HG02642 (cell line): ENCODE measurements around the gene ATP5MC2.
"Not testable (repeated sequence)": the region's sequence is repeated elsewhere in the genome, so short reads cannot be mapped to it uniquely, and the experiment has no call there.

Experiments used
- ATAC-seq: cut with Tn5 transposase; IDR thresholded peaks from one replicate; pipeline ENCODE4 v1.9.1; 2021; ENCODE audit warnings: mild to moderate bottlenecking; ENCODE audit not compliant: unreplicated experiment, poor library complexity

The ATP5MC2 gene

GRCh38 chr12:53695152-53696145 is 19.6 kb upstream of the ATP5MC2 start:
- ATAC-seq, result no peak

DNA sequence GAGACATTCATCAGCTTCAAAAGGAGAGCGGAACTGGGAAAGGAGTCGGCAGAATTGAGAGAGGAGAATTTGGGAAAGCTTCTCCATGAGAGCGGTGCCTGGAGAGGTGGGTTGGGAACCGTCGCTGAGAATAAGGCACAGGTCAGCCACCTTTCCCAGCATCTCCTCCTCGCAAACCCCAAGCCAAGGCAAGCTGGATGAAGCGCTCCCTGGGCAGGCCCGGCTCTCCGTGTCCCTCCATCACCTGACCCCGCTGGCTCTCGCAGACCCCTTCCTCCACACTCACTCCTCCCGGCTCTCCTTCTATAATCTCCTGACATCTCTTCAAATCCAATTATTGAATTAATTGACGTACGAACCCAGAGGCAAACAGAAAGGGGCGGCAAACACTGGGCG is 18.9 kb upstream of the ATP5MC2 start:
- ATAC-seq, result no peak

DNA sequence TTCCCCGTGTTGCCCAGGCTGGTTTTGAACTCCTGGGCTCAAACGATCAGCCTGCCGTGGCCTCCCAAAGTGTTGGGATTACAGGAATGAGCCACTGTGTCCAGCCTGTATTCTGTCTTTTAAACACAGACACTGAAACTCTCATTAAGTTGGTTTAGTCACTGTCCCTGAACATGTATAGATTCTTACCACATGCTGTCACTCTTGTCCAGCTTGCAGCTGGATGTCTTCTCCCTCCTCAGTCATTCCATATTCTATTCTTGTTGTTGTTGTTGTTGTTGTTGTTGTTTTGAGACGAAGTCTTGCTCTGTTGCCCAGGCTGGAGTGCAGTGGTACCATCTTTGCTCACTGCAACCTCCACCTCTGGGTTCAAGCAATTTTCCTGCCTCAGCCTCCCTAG is 12.3 kb upstream of the ATP5MC2 start:
- no peak for ATAC-seq

DNA sequence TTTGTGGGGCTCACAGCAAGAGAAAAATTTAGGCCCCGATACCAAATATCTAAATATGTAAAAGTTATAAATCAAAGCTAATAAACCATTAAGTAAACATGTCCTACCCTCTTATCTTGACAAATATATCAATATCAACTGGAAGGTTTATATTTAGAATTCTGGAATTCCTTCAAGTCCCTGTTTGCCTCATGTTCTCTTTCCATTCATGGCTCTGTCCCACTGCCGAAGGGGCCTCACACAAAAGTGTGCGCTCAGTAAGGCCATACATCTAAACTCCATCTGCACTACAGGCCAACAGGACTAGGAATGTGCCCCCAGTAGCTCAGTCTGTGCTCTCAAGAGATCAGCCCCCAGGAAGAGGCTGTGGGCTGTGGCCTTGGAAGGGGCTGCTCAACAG is 10.6 kb upstream of the ATP5MC2 start:
- no peak for ATAC-seq

- no peak for ATAC-seq
These were observed 8.9 kb upstream of the ATP5MC2 start for GRCh38 chr12:53684654-53685220.

GRCh38 chr12:53683983-53684382 is 8.1 kb upstream of the ATP5MC2 start:
- no peak for ATAC-seq

- ATAC-seq, result no peak
These were observed 7.6 kb upstream of the ATP5MC2 start for GRCh38 chr12:53683494-53683893.

DNA sequence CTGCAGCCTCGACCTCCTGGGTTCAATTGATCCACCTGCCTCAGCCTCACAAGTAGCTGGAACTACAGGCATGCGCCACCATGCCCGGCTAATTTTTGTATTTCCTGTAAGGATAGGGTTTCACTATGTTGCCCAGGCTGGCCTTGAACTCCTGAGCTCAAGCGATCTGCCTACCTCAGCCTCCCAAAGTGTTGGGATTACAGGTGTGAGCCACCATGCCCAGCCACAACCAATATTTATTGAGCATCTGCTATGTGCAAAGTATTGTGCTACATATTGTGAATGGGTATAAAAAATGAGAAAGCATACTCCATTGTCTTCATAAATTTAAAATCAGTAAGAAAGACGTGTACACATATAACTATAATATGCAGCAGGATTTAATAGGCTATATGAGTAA is 4.2 kb upstream of the ATP5MC2 start:
- not testable (repeated sequence) for ATAC-seq

- no peak for ATAC-seq
These were observed 1.9 kb upstream of the ATP5MC2 start for GRCh38 chr12:53677800-53678148.

DNA sequence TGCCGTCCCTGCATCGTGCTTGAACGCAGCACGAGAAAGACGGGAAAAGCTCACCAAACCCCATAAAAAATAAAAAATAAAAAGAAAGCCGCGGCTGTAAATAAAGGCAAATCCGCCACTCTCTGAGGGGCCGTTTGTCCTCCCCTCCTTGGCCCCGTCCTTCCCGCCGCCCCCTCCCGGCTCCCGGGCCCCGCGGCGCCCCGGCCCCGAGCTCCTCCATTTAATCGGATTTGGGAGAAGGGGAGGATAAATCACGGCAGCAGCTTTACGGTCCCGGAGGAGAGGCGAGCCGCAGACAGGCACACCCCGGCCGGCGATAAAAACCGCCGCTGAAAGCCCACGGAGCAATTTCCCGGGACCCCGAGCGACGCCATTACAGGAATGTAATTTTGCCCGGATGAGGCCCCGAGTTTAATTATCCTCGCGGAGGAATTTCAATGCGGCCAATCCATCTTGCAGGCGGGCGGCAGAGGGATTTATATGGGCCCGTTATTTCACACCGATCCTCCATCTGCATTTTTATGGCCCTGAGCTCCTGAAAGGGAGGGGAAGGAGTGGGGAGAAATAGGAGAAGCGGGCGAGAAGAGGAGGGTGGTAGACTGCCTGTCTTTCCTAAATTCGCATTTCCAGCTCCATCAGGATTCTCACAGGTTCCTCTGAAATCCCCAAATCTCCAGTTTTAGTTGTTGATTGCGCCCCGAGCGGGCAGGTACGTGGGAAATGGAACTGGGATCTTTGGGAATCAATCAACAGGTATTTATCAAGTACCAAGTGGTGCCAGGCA is 1.3 kb upstream of the ATP5MC2 start:
- no peak for ATAC-seq

GRCh38 chr12:53676656-53677015 is 753 bp upstream of the ATP5MC2 start:
- ATAC-seq, result peak; percentile 4

GRCh38 chr12:53674977-53675700 is 744 bp downstream of the ATP5MC2 start:
- no peak for ATAC-seq

GRCh38 chr12:53670971-53671370 is 4.9 kb downstream of the ATP5MC2 start:
- no peak for ATAC-seq

GRCh38 chr12:53670308-53670707 is 5.6 kb downstream of the ATP5MC2 start:
- ATAC-seq, result no peak

DNA sequence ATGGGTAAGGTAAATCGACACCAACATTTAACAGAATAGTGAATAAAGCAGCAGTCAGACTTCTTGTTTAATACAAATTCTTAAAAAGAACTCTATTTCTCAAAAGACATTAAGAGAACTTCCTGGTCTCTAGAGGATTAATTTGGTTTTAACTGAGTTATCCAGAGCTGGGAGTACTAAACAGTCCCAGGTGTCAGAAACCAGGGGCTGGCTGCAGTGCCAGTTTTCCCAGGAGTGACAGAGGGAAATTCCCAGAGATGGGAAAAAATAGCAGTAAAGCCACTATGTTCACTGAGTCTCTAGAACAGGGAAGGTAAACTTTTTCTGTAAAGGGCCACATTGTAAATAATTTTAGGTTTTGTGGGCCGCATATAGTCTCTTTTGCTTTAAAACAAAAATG is 8.8 kb downstream of the ATP5MC2 start:
- ATAC-seq, result no peak

GRCh38 chr12:53664936-53665335 is 10.9 kb downstream of the ATP5MC2 start:
- no peak for ATAC-seq

DNA sequence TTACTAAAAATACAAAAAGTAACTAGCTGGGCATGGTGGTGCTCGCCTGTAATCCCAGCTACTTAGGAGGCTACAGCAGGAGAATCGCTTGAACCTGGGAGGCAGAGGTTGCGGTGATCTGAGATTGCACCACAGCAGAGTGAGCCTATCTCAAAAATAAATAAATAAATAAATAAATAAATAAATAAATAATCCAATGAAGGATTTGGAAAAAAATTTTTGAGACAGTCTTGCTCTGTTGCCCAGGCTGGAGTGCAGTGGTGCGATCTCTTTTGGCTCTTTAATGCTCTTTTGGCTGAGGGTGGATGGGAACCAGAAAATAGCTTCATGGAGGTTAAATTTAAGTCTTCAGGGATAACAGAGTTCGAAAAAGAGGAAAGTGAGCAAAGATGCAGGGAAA is 11.7 kb downstream of the ATP5MC2 start:
- ATAC-seq, result no peak

DNA sequence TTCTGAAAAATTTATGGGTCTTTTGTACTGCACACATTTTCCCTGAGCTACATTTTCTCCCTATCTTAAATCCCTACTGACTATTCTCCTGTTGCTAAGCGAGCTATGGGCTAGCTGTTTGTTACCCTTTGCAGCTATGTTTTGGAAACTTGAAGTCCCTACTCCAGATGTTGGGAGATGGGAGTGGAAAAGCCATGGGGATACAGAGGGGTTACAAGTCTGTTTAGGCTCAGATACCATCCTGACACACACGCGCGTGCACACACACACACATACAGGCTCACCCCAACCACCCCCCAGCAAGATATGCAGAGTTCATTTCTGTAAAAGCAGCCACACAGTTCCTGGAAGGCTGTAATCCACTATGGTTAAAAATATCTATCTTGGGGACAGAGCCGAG is 15.8 kb downstream of the ATP5MC2 start:
- ATAC-seq, result no peak

- no peak for ATAC-seq
These were observed 16.3 kb downstream of the ATP5MC2 start for GRCh38 chr12:53659571-53659981.

DNA sequence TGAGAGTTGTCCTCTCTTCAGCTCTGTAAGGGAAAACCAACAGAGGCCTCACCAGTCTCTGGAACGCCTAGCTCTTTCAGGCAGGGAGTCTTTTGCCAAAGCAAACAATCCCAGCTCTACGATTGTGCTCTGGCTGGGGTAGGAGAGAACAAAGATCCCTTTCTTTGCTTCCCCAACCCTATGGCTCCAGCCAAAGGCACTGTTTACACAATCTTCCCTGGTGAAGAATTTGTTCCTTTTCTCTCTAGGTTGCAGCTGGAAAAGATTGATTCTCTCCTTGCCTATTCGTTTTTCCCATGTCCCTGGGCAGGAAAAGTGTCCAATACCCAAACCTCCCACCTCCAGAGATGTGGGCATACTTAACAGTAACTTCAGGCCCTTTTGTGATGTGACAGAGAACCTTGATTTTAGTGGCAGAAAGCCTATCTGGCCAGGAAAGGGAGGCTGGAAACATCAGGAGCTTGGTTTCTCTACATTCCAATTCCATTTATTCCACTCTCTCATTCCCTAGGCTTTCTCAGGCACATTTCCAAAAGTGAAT is 16.8 kb downstream of the ATP5MC2 start:
- ATAC-seq, result no peak
